Measurements from ENCODE around the gene CLSTN2. TPM values are rescaled to one million over a fixed set of nuclear protein-coding genes. Genes with fewer than 3 reads are reported as not detected.

CLSTN2 gene
- total and polyA plus RNA-seq, 2 donors from 2014 or later, result 2.0 to 12.0 TPM

GRCh38 chr3:140341203-140341602, 406.2 kb downstream of the CLSTN2 start:
- H3K27ac ChIP-seq (ENCODE audit: low read depth in 2 of 2, low read length in 2 of 2), result no peak overlapping the region
- H3K36me3 ChIP-seq (ENCODE audit: control insufficient read depth in 2 of 3, insufficient read depth in 3 of 3, low read length in 3 of 3), result no peaks in the 10 kb centered on the region
- FAIRE-seq (no peak), DNase-seq (peak in 3 of 5 donors; percentile 22 to 40 (median 24))
- no peaks in the 10 kb centered on the region for H3K9me3 ChIP-seq (ENCODE audit: control insufficient read depth in 2 of 3, insufficient read depth in 1 of 3, low read length in 3 of 3)
- no peaks in the 10 kb centered on the region for H3K4me1 ChIP-seq (ENCODE audit: control insufficient read depth in 2 of 3, insufficient read depth in 2 of 3, low read depth in 1 of 3, low read length in 3 of 3)
- no peak overlapping the region for H3K4me3 ChIP-seq (ENCODE audit: low read length in 3 of 3)
- no peaks in the 10 kb centered on the region for H3K27me3 ChIP-seq (ENCODE audit: control insufficient read depth, insufficient read depth, low read length)
- no peak overlapping the region for H3K9ac ChIP-seq (ENCODE audit: low read length in 3 of 3)
- intact Hi-C loops (cut with DNase I), result no loop called here
- TF ChIP-seq CTCF (IDR thresholded peaks at IDR 0.05; ENCODE audit: borderline replicate concordance, extremely low read depth, insufficient read depth), result no peak

GRCh38 chr3:140341817-140342403, 406.9 kb downstream of the CLSTN2 start:
- intact Hi-C loops (cut with DNase I), result no loop called here
- H3K36me3 ChIP-seq (ENCODE audit: control insufficient read depth in 2 of 3, insufficient read depth in 3 of 3, low read length in 3 of 3), result no peaks in the 10 kb centered on the region
- FAIRE-seq (no peak), DNase-seq (no peak)
- no peak overlapping the region for H3K27ac ChIP-seq (ENCODE audit: low read depth in 2 of 2, low read length in 2 of 2)
- H3K9me3 ChIP-seq (ENCODE audit: control insufficient read depth in 2 of 3, insufficient read depth in 1 of 3, low read length in 3 of 3), result no peaks in the 10 kb centered on the region
- H3K4me3 ChIP-seq (ENCODE audit: low read length in 3 of 3), result no peak overlapping the region
- TF ChIP-seq CTCF (IDR thresholded peaks at IDR 0.05; ENCODE audit: borderline replicate concordance, extremely low read depth, insufficient read depth), result no peak
- no peaks in the 10 kb centered on the region for H3K27me3 ChIP-seq (ENCODE audit: control insufficient read depth, insufficient read depth, low read length)
- H3K9ac ChIP-seq (ENCODE audit: low read length in 3 of 3), result no peak overlapping the region
- no peaks in the 10 kb centered on the region for H3K4me1 ChIP-seq (ENCODE audit: control insufficient read depth in 2 of 3, insufficient read depth in 2 of 3, low read depth in 1 of 3, low read length in 3 of 3)

GRCh38 chr3:140342668-140343067, 407.7 kb downstream of the CLSTN2 start:
- Histone ChIP-seq H3K9ac (ENCODE audit: low read length in 3 of 3) (no peak overlapping the region), H3K27ac (ENCODE audit: low read depth in 2 of 2, low read length in 2 of 2) (no peak overlapping the region), H3K4me3 (ENCODE audit: low read length in 3 of 3) (no peak overlapping the region), H3K27me3 (ENCODE audit: control insufficient read depth, insufficient read depth, low read length) (no peaks in the 10 kb centered on the region), H3K4me1 (ENCODE audit: control insufficient read depth in 2 of 3, insufficient read depth in 2 of 3, low read depth in 1 of 3, low read length in 3 of 3) (no peaks in the 10 kb centered on the region), H3K9me3 (ENCODE audit: control insufficient read depth in 2 of 3, insufficient read depth in 1 of 3, low read length in 3 of 3) (no peaks in the 10 kb centered on the region), H3K36me3 (ENCODE audit: control insufficient read depth in 2 of 3, insufficient read depth in 3 of 3, low read length in 3 of 3) (no peaks in the 10 kb centered on the region)
- intact Hi-C loops (cut with DNase I), result no loop called here
- DNase-seq, result no peak
- no peak for TF ChIP-seq CTCF (IDR thresholded peaks at IDR 0.05; ENCODE audit: borderline replicate concordance, extremely low read depth, insufficient read depth)
- FAIRE-seq, result no peak

Data from kidney (tissue), 14 donors.